HTERT RPE-1 (cell line): ENCODE results near the gene AIG1.
"Not testable (repeated sequence)": the region's sequence is repeated elsewhere in the genome, so short reads cannot be mapped to it uniquely, and the experiment has no call there.

Source experiments
- in situ Hi-C: fragments of 300-500 bp; cut with MboI; formaldehyde crosslinking; loops from 4 replicates; pipeline ENCODE4 v1.14.3; 2020; ENCODE audit warnings: low sequenced_read_pairs

Gene AIG1, protein sequence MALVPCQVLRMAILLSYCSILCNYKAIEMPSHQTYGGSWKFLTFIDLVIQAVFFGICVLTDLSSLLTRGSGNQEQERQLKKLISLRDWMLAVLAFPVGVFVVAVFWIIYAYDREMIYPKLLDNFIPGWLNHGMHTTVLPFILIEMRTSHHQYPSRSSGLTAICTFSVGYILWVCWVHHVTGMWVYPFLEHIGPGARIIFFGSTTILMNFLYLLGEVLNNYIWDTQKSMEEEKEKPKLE

DNA sequence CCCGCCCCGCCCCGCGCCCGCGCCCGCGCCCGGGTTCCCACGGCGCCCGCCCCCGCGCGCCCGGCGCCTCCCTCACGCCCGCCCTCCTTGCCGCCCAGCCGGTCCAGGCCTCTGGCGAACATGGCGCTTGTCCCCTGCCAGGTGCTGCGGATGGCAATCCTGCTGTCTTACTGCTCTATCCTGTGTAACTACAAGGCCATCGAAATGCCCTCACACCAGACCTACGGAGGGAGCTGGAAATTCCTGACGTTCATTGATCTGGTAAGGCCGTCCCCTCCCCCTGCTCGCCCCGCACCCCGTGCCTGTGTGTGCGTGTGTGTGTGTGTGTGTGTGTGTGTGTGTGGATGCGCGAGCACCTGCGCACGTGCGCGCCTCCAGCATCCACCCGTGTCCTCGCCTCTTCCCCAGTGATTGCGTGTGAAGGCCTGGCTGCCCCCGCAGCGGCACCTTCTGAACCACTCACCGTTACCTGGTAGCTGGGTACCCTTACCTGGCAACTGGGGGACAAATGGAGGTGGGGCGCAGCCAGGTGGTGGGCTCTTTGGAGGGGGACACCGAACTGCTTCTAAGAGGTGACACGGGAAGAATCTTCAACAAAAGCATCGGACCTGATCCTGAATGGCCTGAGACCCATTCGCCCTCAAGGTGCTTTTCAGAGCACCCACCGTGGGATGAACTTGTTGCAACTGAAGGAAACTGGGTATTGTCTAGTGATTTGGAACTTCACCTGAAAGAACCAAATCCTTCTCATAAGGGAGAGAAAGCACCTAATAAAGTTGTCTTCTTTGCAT lies at the start of gene AIG1:
TSS of gene AIG1 (plus strand) at position 84 of the 791 bp plus-strand sequence. CDS start at position 121, 37 bp downstream.
- in situ Hi-C loops: no loop called here

DNA sequence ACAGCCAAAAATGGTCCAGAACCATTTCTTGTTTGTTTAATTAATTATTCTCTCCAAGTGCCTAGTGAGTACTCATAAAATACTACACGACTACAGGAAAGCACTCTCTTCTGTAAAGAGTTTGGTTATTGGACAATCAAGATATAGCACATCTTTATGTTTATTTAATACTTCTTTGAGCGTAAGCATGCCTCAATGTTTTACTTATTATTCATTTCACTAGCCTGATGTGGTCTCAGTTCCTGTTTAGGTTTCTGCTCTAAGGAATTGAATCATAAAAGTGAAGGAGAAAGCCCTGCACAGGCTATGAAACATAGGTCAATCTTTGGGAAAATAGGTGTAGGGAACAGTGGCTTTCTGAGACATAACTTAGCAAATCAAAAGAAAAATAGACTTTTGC lies 45.9 kb upstream of the AIG1 start:
- in situ Hi-C loops: no loop called here

DNA sequence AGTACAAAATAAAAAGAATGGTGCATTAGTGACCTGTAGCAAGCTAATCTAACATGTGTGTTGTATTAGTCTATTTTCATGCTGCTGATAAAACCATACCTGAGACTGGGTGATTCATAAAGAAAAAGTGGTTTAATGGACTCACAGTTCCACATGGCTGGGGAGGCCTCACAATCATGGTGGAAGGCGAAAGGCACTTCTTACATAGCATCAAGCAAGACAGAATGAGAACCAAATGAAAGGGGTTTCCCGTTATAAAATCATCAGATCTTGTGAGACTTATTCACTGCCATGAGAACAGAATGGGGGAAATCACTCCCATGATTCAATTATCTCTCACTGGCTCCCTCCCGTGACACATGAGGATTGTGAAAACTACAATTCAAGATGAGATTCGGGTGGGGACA lies 45.4 kb upstream of the AIG1 start:
- in situ Hi-C loops: no loop called here

DNA sequence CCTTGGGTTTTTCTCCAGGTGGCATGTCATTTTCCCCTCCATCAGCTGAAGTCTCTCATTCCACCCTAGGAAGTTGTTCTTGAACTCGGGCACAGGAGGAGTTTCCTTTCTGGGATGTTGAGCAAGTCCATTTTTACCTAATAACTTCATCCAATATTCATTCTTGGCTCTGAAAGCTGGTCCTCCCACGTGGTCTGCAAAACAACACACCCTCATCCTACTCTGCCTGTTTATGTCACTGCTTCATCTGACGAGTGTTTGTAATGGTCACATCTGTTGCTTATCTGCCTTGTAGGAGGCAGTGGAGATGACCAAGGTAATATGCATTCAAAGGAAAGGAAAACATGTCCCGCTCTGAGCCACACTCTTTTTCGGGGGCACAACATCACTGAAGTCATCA lies 41.7 kb upstream of the AIG1 start:
- in situ Hi-C loops: no loop called here

DNA sequence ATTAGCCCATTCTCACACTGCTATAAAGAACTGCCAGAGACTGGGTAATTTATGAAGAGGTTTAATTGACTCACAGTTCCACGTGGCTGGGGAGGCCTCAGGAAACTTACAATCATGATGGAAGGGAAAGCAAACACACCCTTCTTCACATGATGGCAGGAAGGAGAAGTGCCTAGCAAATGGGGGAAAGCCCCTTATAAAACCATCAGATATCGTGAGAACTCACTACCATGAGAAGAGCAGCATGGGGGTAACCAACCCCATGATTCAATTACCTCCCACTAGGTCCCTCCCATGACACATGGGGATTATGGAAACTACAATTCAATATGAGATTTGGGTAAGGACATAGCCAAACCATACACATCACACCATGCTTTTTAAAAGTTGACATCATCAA lies 39.8 kb upstream of the AIG1 start:
- in situ Hi-C loops: not testable (repeated sequence)

DNA sequence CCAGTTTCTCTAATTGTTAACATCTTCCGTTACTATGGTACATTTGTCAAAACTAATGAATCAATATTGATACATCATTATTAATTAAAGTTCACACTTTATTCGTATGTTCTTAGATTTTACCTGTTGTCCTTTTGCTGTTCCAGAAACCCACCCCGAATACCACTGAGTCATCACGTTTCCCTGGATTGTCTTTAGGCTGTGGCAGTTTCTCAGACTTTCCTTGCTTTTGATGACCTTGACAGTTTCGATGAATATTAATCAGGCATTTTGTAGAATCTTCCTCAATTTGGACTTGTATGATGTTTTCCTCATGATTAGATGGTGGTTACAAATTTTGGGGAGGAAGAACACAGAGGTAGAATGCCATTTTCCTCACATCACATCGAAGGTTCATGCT lies 39.1 kb upstream of the AIG1 start:
- in situ Hi-C loops: no loop called here

DNA sequence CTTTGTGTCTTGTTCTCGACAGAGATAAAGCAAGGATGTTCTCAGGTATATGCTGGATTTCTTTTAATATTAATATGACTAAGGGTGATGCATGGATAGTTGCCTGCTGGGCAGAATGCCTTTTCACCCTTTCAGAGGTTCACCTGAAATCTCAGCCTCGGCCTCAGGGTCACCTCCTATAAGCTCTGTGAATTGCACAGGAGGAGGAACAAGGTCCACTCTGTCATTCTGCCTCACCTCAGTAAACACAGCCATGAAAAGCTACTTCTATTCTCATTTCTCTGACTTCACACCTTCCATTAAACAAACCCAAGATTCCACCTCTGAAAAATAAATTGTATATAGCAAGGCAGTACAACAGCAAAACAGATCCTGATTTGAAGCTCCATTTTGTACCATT lies 38.1 kb upstream of the AIG1 start:
- in situ Hi-C loops: no loop called here

DNA sequence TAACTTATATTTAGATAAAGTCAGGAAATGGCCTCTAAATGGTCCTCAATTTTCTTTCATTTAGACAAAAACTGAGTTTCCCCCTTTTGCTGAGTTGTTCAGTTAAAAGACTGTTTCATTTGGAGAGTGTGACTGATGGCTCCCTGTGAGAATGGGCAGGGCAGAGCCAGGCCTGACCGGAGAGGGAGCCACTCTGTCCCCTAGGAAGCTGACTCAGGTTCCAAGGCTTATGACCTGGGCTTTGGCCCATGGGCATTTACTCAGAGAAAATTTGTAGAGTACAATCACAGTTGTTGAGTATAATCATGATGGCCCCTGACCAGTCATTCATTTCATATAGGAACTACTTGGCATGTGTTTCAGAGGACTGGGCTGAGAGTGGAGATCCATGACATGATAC lies 37.0 kb upstream of the AIG1 start:
- in situ Hi-C loops: no loop called here

DNA sequence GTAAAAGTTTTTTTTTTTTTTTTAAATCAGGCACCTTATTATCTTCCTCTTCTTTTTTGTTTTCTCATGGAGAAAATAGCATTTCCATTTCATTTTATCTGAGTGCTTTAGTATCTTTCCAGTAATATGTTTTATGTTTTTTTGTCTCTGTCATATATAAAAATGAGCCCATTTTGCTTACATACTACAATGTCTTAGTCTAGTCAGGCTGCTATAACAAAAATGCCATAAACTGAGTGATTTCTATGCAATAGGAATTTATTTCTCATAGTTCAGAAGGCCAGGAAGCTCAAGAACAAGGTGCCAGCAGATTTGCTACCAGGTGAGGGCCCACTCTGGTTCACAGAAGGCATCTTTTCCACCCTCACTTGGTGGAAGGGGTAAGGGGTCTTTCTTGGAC lies 35.7 kb upstream of the AIG1 start:
- in situ Hi-C loops: no loop called here

DNA sequence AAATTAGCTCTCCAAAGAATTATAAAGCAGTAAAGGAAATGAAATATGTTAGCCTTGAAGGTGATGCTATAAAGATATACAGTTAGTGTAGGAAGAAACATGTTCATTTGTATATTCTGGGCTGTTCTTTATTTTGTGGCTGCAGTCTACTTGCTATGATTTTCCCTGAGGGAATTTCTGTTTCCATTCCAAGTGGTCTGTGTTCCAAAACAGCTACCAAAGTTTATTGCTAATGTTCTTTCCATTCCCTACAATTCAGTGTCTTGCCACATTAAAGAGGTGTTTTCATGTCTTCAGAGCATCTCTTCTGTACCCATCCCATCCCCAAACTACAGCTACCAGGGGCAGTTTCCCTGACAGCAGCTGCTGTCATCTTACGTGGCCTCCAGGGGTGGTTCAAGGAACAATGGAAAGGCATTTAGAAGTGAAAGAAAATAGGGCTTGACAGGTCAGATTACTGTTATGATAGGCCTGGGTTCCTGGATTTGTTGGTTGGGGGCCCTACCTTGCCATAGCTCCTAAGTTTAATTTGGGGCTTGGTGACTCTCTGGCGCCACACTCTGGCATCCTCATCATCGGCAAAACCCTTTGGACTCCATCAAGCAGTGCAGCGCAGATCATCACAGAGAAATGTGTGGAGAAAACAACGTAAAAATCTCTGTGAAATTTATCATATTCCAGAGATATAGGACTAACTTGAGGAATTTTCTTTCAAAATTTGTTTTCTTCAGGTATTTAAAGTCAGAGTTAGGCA lies 33.8 kb upstream of the AIG1 start:
- in situ Hi-C loops: no loop called here

DNA sequence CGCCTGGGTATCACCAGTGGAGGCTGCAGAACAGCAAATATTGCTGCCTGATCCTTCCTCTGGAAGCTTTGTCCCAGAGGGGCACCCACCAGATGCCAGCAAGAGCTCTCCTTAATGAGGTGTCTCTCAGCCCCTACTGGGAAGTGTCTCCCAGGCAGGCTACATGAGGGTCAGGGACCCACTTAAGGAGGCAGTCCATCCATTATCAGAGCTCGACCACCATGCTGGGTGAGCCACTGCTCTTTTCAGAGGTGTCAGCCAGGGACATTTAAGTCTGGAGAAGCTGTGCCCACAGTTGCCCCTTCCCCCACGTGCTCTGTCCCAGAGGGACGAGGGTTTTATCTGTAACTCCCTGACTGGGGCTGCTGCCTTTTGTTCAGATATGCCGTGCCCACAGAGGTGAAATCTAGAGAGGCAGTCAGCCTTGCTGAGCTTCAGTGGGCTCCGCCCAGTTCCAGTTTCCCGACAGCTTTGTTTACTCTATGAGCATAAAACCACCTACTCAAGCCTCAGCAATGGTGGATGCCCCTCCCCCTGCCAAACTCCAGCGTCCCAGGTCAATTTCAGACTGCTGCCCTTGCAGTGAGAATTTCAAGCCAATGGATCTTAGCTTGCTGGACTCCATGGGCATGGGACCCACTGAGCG lies 25.9 kb upstream of the AIG1 start:
- in situ Hi-C loops: no loop called here

DNA sequence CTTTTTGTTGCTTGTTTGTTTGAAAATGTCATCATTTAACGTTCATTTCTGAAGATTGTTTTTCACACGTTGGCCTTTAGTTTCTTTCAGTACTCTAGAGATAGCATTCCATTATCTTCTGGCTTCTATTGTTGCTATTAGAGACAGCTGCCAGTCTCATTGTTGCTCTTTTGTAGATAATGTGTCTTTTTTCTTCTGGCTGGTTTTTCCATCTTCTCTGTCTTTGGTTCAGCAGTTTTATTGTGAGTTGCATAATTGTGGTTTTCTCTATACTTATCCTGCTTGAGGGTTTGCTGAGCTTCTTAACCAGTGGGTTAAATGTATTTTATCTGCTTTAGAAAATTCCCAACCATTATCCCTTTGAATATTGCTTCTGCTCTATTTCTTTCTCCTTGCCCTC lies 23.2 kb upstream of the AIG1 start:
- in situ Hi-C loops: no loop called here

DNA sequence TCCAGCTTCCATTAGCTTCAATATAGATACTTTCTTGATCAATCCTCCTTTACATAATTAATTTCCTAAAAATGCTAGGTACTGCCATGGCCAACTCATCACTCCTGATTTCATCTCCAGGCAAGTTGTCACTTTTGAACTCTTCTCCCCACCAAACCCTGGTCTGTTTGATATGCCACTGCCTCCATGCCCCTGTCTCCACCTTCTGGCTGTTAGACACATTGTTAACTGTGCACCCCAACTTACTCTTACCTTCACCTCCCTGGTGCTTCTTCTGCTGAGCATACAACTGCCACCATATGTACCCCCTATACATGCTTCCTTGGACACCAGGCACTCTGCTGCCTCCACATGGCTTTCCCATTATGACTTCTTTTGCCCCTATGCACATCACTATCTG lies 21.9 kb upstream of the AIG1 start:
- in situ Hi-C loops: no loop called here

DNA sequence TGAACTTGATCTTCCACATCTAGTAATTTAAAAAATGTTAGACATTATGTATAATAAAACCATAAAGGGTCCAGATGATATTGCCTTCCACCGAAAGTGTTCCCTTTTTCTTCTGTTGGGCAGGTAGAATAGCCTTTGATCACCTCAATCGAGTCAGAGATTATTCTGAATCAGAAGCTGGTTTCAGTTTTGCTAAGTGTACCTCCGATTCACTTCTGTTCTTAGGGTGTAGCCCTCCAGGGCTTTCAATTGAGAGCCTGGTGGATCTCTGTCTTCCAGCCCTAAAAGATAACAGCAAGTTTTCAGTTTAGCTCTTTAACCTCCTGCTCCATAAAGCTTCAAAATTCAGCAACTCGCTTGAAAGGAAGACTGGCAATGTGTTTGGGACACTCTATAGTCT lies 21.1 kb upstream of the AIG1 start:
- in situ Hi-C loops: no loop called here

DNA sequence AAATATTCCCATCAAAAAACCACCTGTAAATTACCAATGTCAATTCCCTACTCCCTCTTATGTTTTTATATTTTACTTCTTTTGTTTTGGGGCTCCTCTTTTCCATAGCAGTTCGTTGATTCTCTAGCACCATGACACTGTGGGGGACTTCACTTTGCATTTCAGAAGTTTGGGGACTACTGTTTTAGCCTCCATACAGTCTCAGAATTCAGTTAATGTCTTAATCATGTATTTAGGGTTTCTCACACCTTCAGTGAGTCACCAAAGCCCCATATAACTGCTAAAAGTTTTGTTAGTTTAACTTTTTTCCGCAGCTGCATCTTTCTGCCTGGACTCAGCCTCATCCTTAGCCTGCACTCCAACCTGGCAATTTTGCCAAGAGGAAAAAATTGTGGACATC lies 20.7 kb upstream of the AIG1 start:
- in situ Hi-C loops: no loop called here

DNA sequence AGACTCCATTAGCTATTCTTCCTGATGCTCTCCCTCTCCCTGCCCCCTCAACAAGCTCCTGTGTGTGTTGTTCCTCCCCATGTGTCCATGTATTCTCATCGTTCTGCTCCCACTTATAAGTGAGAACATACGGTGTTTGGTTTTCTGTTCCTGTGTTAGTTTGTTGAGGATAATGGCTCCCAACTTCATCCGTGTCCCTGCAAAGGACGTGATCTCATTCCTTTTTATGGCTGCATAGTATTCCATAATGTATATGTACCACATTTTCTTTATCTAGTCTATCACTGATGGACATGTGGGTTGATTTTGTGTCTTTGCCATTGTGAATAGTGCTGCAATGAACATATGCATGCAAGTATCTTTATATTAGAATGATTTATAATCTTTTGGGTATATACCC lies 16.3 kb upstream of the AIG1 start:
- in situ Hi-C loops: not testable (repeated sequence)

DNA sequence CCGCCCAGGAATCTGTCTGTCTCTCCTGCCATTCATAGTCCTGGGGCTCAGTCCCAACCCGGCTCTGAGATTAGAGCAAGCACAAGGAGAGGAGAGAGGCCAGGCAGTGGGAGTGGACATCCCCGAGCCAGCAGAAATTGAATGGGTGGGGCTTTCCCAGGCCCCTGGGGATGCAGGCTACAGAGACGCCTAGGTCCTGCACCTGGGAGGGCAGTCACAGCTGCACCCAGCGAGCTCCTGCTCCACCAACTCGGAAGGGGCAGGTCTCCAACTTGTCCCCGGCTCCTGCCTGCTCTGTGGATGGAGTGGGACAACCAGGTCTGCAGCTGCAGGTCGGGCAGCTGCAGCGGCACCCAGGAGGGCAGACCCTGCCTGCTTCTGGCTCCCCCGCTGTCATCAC lies 11.1 kb upstream of the AIG1 start:
- in situ Hi-C loops: no loop called here

DNA sequence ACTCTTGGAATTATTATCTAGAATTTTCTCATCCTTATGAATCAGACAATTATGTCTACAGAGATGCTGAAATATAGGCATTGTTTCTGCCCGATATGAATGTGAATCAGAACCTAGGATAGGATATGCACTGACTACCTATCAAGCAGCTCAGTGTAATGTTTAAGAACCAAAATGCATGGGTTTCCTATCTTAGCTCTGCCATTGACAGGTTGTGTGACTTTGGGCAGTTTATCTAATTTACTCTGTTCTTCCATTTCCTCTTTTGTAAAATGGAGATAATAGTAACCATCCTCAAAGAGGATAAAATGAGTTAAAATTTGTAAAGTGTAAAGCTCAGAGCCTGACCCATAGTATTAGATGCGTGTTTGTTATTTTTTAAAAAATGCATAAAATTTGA lies 10.2 kb upstream of the AIG1 start:
- in situ Hi-C loops: no loop called here

DNA sequence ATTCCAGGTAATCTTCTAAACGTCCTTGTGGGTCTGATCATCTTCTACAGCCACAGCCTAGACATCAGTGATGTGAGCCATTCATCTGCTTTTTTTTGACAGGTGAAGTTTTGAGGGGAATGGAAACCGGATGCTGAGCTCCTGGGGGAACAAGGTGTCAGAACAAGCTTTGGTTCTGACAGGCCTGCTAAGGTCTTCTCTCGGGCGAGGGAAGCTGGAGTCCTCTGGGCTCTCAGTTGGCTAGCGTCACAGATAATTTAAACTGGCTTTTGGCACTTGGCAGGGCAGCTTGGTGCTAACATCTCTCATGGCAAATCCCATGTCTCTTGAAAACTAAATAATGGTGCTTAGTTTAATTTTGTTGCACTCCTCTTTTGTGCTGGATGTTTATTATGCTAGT lies 8.4 kb upstream of the AIG1 start:
- in situ Hi-C loops: no loop called here

DNA sequence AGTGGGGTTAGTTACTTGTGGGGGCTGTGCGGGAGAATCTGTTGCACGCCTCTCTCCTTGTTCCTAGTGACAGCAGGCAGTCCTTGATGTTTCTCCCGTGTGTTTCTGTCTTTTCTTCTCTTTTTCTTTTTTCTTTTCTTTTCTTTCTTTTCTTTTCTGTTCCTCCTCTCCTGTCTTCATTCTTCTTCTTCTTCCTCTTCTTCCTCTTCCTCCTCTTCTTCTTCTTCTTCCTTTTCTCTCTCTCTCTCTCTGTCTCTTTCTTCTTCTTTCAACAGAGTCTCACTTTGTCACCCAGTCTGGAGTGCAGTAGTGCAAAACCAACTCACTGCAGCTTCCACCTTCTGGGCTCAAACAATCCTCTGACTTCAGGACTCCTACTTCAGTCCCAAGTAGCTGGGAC lies 6.8 kb upstream of the AIG1 start:
- in situ Hi-C loops: no loop called here

DNA sequence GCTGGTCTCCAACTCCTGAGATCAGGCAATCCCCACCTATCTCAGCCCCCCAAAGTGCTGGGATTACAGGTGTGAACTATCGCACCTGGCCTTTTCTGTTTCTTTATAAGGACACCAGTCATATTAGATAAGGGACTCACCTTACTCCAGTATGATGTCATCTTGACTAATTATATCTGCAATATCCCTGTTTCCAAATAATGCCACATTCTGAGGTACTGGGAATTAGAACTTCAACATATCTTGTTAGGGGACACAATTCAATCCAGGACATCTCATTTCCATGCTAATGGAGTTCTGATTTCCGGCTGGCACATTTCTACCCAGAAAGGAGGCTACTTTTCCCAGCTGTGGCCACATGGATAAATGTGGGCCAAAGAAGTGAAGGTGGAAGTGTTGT lies 6.4 kb upstream of the AIG1 start:
- in situ Hi-C loops: no loop called here

DNA sequence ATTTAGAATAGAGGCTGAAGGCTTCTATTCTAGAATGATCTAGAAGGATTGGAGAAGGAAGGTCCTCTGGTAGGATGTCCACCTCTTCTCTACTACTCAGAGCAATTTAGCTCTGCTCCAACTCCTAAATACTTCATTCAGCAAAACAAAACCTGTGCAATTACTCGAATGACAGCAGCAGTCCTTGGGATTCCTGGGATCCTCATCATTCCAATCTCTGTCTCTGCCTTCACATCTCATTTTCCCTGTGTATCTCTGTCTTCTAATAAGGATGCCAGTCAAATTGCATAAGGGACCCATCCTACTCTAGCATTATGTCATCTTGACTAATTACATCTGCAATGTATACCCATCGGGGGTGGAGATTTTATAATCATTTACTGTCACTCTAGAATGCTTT lies 5.5 kb upstream of the AIG1 start:
- in situ Hi-C loops: no loop called here
